ENCODE results near the gene KCNK2. TPM values are rescaled to one million over a fixed set of nuclear protein-coding genes. Genes with fewer than 3 reads are reported as not detected.

The KCNK2 gene
- total RNA-seq, 1 donor from 2014 or later: 7.4 TPM

DNA sequence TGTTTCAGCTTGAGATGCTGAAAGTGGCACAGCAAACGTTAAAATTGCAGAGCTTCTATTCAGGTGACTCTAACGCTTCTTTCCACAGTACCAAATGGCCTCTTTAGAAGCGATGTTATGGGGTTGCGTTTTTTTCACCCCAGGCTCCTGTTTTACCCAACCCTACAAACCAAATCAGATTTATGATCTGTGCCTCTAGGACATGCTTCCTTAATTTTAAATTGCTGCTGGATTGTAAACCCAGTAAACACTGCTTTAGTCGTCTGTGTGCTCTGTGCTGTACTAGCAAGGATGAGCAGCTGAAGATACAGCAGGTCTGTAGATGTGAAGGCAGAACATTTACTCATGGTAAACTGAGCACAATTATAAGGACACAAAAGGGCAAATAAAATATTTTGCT is 13.0 kb downstream of the KCNK2 start:
- Mint-ChIP-seq H3K9me3 (no peaks in the 10 kb centered on the region), H3K4me1 (no peaks in the 10 kb centered on the region), H3K27ac (no peak overlapping the region), H3K27me3 (ENCODE audit: low read depth) (peaks cover 60% of the 10 kb centered on the region), H3K4me3 (no peak overlapping the region), H3K36me3 (no peaks in the 10 kb centered on the region)
- no peak for TF ChIP-seq CTCF (IDR thresholded peaks at IDR 0.05; ENCODE audit: unreplicated experiment)
- no peak for DNase-seq (ENCODE audit: low spot score in 2 of 2, unreplicated experiment in 2 of 2)

GRCh38 chr1:215101511-215101910 is 19.0 kb downstream of the KCNK2 start:
- no peak overlapping the region for H3K4me3 Mint-ChIP-seq
- peaks cover 6% of the 10 kb centered on the region for H3K9me3 Mint-ChIP-seq
- DNase-seq (ENCODE audit: low spot score in 2 of 2, unreplicated experiment in 2 of 2): no peak
- peaks cover 45% of the 10 kb centered on the region for H3K27me3 Mint-ChIP-seq (ENCODE audit: low read depth)
- peaks cover 2% of the 10 kb centered on the region for H3K36me3 Mint-ChIP-seq
- H3K27ac Mint-ChIP-seq: no peak overlapping the region
- TF ChIP-seq CTCF (IDR thresholded peaks at IDR 0.05; ENCODE audit: unreplicated experiment): no peak
- H3K4me1 Mint-ChIP-seq: no peaks in the 10 kb centered on the region

GRCh38 chr1:215104283-215104682 is 21.7 kb downstream of the KCNK2 start:
- Mint-ChIP-seq H3K27ac (no peak overlapping the region), H3K4me3 (no peak overlapping the region), H3K36me3 (peaks cover 4% of the 10 kb centered on the region), H3K27me3 (ENCODE audit: low read depth) (peaks cover 19% of the 10 kb centered on the region), H3K9me3 (peaks cover 26% of the 10 kb centered on the region), H3K4me1 (no peaks in the 10 kb centered on the region)
- no peak for TF ChIP-seq CTCF (IDR thresholded peaks at IDR 0.05; ENCODE audit: unreplicated experiment)
- DNase-seq (ENCODE audit: low spot score in 2 of 2, unreplicated experiment in 2 of 2): no peak

DNA sequence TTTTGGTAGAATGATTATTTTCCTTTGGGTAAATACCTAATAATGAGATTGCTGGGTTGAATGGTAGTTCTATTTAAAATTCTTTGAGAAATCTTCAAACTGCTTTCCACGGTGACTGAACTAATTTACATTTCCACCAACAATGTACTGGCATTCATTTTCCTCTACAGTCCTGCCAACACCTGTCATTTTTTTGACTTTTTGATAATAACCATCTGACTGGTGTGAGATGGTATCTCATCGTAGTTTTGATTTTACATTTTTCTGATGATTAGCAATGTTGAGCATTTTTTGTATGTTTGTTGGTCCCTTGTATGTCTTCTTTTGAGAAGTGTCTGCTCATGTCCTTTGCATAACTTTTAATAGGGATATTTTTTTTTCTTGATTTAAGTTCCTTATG is 23.5 kb downstream of the KCNK2 start:
- H3K4me1 Mint-ChIP-seq: no peaks in the 10 kb centered on the region
- peaks cover 33% of the 10 kb centered on the region for H3K9me3 Mint-ChIP-seq
- H3K4me3 Mint-ChIP-seq: no peak overlapping the region
- peaks cover 11% of the 10 kb centered on the region for H3K27me3 Mint-ChIP-seq (ENCODE audit: low read depth)
- peaks cover 4% of the 10 kb centered on the region for H3K36me3 Mint-ChIP-seq
- TF ChIP-seq CTCF (IDR thresholded peaks at IDR 0.05; ENCODE audit: unreplicated experiment): no peak
- H3K27ac Mint-ChIP-seq: no peak overlapping the region
- no peak for DNase-seq (ENCODE audit: low spot score in 2 of 2, unreplicated experiment in 2 of 2)

DNA sequence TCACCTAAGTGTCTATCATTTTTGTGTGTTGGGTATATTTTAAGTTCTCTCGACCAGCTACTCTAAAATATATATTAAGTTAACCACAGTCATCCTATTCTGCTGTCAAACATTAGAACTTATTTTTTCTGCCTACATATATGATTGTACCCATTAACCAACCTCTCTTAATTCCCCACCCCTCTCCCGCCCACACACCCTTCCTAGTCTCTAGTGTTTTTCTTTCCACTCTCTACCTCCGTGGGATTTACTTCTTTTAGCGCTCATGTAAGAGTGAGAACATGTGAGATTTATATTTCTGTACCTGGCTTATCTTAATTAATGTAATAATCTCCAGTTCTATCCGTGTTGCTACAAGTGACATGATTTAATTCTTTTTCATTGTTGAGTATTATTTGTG is 26.6 kb downstream of the KCNK2 start:
- no peak for TF ChIP-seq CTCF (IDR thresholded peaks at IDR 0.05; ENCODE audit: unreplicated experiment)
- Mint-ChIP-seq H3K27ac (no peak overlapping the region), H3K4me3 (no peak overlapping the region), H3K9me3 (peaks cover 33% of the 10 kb centered on the region), H3K36me3 (peaks cover 4% of the 10 kb centered on the region), H3K4me1 (peaks cover 4% of the 10 kb centered on the region), H3K27me3 (ENCODE audit: low read depth) (peaks cover 4% of the 10 kb centered on the region)
- no peak for DNase-seq (ENCODE audit: low spot score in 2 of 2, unreplicated experiment in 2 of 2)

- Mint-ChIP-seq H3K4me3 (no peak overlapping the region), H3K27me3 (ENCODE audit: low read depth) (no peaks in the 10 kb centered on the region), H3K4me1 (peaks cover 22% of the 10 kb centered on the region), H3K9me3 (peaks cover 23% of the 10 kb centered on the region), H3K27ac (no peak overlapping the region), H3K36me3 (peaks cover 2% of the 10 kb centered on the region)
- DNase-seq (ENCODE audit: low spot score in 2 of 2, unreplicated experiment in 2 of 2): no peak
- TF ChIP-seq CTCF (IDR thresholded peaks at IDR 0.05; ENCODE audit: unreplicated experiment): no peak
These were observed 29.4 kb downstream of the KCNK2 start for GRCh38 chr1:215111916-215112315.
